ENCODE data around the gene CMTM3.
"Not testable (repeated sequence)": the region's sequence is repeated elsewhere in the genome, so short reads cannot be mapped to it uniquely, and the experiment has no call there.

Gene CMTM3

GRCh38 chr16:66566051-66566901 lies 38.2 kb upstream of the CMTM3 start, which contains the start of gene CMTM1:
Gene CMTM1 (plus strand): TSS chr16:66566439. CDS start chr16:66566514, 75 bp downstream.
- no peak within 1 kb of the TSS for H3K27ac ChIP-seq
- no peak within 1 kb of the TSS for H3K4me3 ChIP-seq
- no peak for DNase-seq (ENCODE audit: low spot score)
- no peak for TF ChIP-seq CTCF (IDR thresholded peaks at IDR 0.05)

- not testable (repeated sequence) for H3K4me3 ChIP-seq; H3K27ac ChIP-seq; DNase-seq (ENCODE audit: low spot score)
These were observed 37.2 kb upstream of the CMTM3 start for GRCh38 chr16:66567270-66567669.

- TF ChIP-seq CTCF (IDR thresholded peaks at IDR 0.05), result no peak
- Histone ChIP-seq H3K27ac (no peak overlapping the region), H3K4me3 (no peak overlapping the region)
- DNase-seq (ENCODE audit: low spot score), result no peak
These were observed 36.1 kb upstream of the CMTM3 start for GRCh38 chr16:66568355-66568754.

- no peak overlapping the region for H3K4me3 ChIP-seq
- no peak for DNase-seq (ENCODE audit: low spot score)
- H3K27ac ChIP-seq, result no peak overlapping the region
- no peak for TF ChIP-seq CTCF (IDR thresholded peaks at IDR 0.05)
These were observed 35.4 kb upstream of the CMTM3 start for GRCh38 chr16:66569131-66569530.

GRCh38 chr16:66569827-66570405 lies 34.6 kb upstream of the CMTM3 start:
- DNase-seq (ENCODE audit: low spot score), result no peak
- no peak overlapping the region for H3K27ac ChIP-seq
- no peak for TF ChIP-seq CTCF (IDR thresholded peaks at IDR 0.05)
- no peak overlapping the region for H3K4me3 ChIP-seq

GRCh38 chr16:66572356-66572755 lies 32.1 kb upstream of the CMTM3 start:
- DNase-seq (ENCODE audit: low spot score), result no peak
- TF ChIP-seq CTCF (IDR thresholded peaks at IDR 0.05), result no peak
- no peak overlapping the region for H3K27ac ChIP-seq

GRCh38 chr16:66574081-66574480 lies 30.4 kb upstream of the CMTM3 start:
- H3K27ac ChIP-seq, result no peak overlapping the region
- H3K4me3 ChIP-seq, result no peak overlapping the region
- no peak for TF ChIP-seq CTCF (IDR thresholded peaks at IDR 0.05)

More at GRCh38 chr16:66572356-66572755, 32.1 kb upstream of the CMTM3 start:
- no peak overlapping the region for H3K4me3 ChIP-seq

More at GRCh38 chr16:66574081-66574480, 30.4 kb upstream of the CMTM3 start:
- DNase-seq (ENCODE audit: low spot score), result no peak

Data from coronary artery (tissue), 2 donors.